Skeletal muscle satellite cell (primary cell): Measurements from ENCODE around the gene SMIM38.
"Not testable (repeated sequence)": the region's sequence is repeated elsewhere in the genome, so short reads cannot be mapped to it uniquely, and the experiment has no call there.

Experiments used
- H3K27me3 ChIP-seq: 2 replicates; pipeline ENCODE4 v1.7.0; 2013; ENCODE audit warnings: low read length; ENCODE audit not compliant: control insufficient read depth, insufficient read depth
- H3K36me3 ChIP-seq: 2 replicates; pipeline ENCODE4 v1.7.0; 2013; ENCODE audit warnings: mild to moderate bottlenecking, control low read depth, low read length; ENCODE audit not compliant: insufficient read depth
- H3K4me1 ChIP-seq: 2 replicates; pipeline ENCODE4 v1.7.0; 2013; ENCODE audit warnings: low read length; ENCODE audit not compliant: control insufficient read depth, insufficient read depth
- H3K4me2 ChIP-seq: 2 replicates; pipeline ENCODE4 v1.7.0; 2013; ENCODE audit warnings: mild to moderate bottlenecking, low read length
- H3K4me3 ChIP-seq: 2 replicates; pipeline ENCODE4 v1.7.0; 2013; ENCODE audit warnings: low read length
- H3K9ac ChIP-seq: 2 replicates; pipeline ENCODE4 v1.7.0; 2013; ENCODE audit warnings: mild to moderate bottlenecking, low read depth, low read length, moderate library complexity
- H3K9me3 ChIP-seq: replicated peaks from 2 replicates; pipeline ENCODE4 v1.7.0; 2013; ENCODE audit warnings: mild to moderate bottlenecking, control low read depth, low read length

SMIM38 gene

GRCh38 chr11:69133251-69133650, 22.5 kb upstream of the SMIM38 start:
- Histone ChIP-seq H3K9me3 (peaks cover 10% of the 10 kb centered on the region), H3K36me3 (no peaks in the 10 kb centered on the region)

GRCh38 chr11:69134182-69134581, 21.6 kb upstream of the SMIM38 start:
- not testable (repeated sequence) for H3K4me3 ChIP-seq, H3K4me2 ChIP-seq, H3K36me3 ChIP-seq, H3K9ac ChIP-seq, H3K27me3 ChIP-seq, H3K9me3 ChIP-seq
- H3K4me1 ChIP-seq, result peaks cover 19% of the 10 kb centered on the region

More at GRCh38 chr11:69133251-69133650, 22.5 kb upstream of the SMIM38 start:
- Histone ChIP-seq H3K27me3 (no peaks in the 10 kb centered on the region), H3K4me1 (peaks cover 14% of the 10 kb centered on the region), H3K4me3 (no peak overlapping the region), H3K9ac (no peak overlapping the region), H3K4me2 (no peak overlapping the region)

- Histone ChIP-seq H3K4me3 (no peak overlapping the region), H3K4me1 (peaks cover 19% of the 10 kb centered on the region), H3K9ac (no peak overlapping the region), H3K27me3 (no peaks in the 10 kb centered on the region), H3K9me3 (peaks cover 5% of the 10 kb centered on the region), H3K4me2 (no peak overlapping the region), H3K36me3 (no peaks in the 10 kb centered on the region)
Measured at GRCh38 chr11:69134957-69135356, 20.8 kb upstream of the SMIM38 start.

- peaks cover 5% of the 10 kb centered on the region for H3K9me3 ChIP-seq
- no peak overlapping the region for H3K9ac ChIP-seq
- no peak overlapping the region for H3K4me3 ChIP-seq
- no peak overlapping the region for H3K4me2 ChIP-seq
- no peaks in the 10 kb centered on the region for H3K36me3 ChIP-seq
- H3K4me1 ChIP-seq, result peaks cover 19% of the 10 kb centered on the region
- no peaks in the 10 kb centered on the region for H3K27me3 ChIP-seq
Measured at GRCh38 chr11:69135420-69136363, 20.0 kb upstream of the SMIM38 start.

GRCh38 chr11:69136471-69136870, 19.3 kb upstream of the SMIM38 start:
- H3K4me2 ChIP-seq, result no peak overlapping the region
- H3K4me1 ChIP-seq, result peaks cover 13% of the 10 kb centered on the region
- H3K4me3 ChIP-seq, result no peak overlapping the region

GRCh38 chr11:69137151-69137844, 18.4 kb upstream of the SMIM38 start:
- Histone ChIP-seq H3K4me3 (no peak overlapping the region), H3K36me3 (no peaks in the 10 kb centered on the region), H3K9me3 (peaks cover 5% of the 10 kb centered on the region), H3K4me1 (peaks cover 12% of the 10 kb centered on the region), H3K9ac (no peak overlapping the region), H3K27me3 (no peaks in the 10 kb centered on the region), H3K4me2 (no peak overlapping the region)

More at GRCh38 chr11:69136471-69136870, 19.3 kb upstream of the SMIM38 start:
- Histone ChIP-seq H3K27me3 (no peaks in the 10 kb centered on the region), H3K9ac (no peak overlapping the region), H3K36me3 (no peaks in the 10 kb centered on the region), H3K9me3 (peaks cover 5% of the 10 kb centered on the region)

GRCh38 chr11:69138265-69138664, 17.5 kb upstream of the SMIM38 start:
- H3K27me3 ChIP-seq, result no peaks in the 10 kb centered on the region
- no peaks in the 10 kb centered on the region for H3K36me3 ChIP-seq
- peaks cover 3% of the 10 kb centered on the region for H3K9me3 ChIP-seq
- no peak overlapping the region for H3K9ac ChIP-seq
- no peak overlapping the region for H3K4me2 ChIP-seq
- no peak overlapping the region for H3K4me3 ChIP-seq
- H3K4me1 ChIP-seq, result peaks cover 12% of the 10 kb centered on the region

- not testable (repeated sequence) for H3K9ac ChIP-seq, H3K9me3 ChIP-seq, H3K36me3 ChIP-seq, H3K4me3 ChIP-seq, H3K27me3 ChIP-seq, H3K4me2 ChIP-seq
- H3K4me1 ChIP-seq, result peaks cover 12% of the 10 kb centered on the region
Measured at GRCh38 chr11:69140161-69140560, 15.6 kb upstream of the SMIM38 start.

- Histone ChIP-seq H3K9ac (no peak overlapping the region), H3K9me3 (no peaks in the 10 kb centered on the region), H3K36me3 (no peaks in the 10 kb centered on the region), H3K4me2 (no peak overlapping the region), H3K4me1 (peaks cover 12% of the 10 kb centered on the region), H3K4me3 (no peak overlapping the region), H3K27me3 (peaks cover under 1% of the 10 kb centered on the region)
Measured at GRCh38 chr11:69140635-69141034, 15.1 kb upstream of the SMIM38 start.

- Histone ChIP-seq H3K27me3 (peaks cover 7% of the 10 kb centered on the region), H3K4me2 (no peak overlapping the region), H3K9me3 (peaks cover 3% of the 10 kb centered on the region), H3K4me1 (peaks cover 12% of the 10 kb centered on the region), H3K4me3 (no peak overlapping the region), H3K36me3 (no peaks in the 10 kb centered on the region), H3K9ac (no peak overlapping the region)
Measured at GRCh38 chr11:69141742-69142141, 14.0 kb upstream of the SMIM38 start.

GRCh38 chr11:69142895-69143294, 12.8 kb upstream of the SMIM38 start:
- Histone ChIP-seq H3K4me2 (no peak overlapping the region), H3K9me3 (peaks cover 3% of the 10 kb centered on the region), H3K9ac (no peak overlapping the region), H3K36me3 (no peaks in the 10 kb centered on the region), H3K4me3 (no peak overlapping the region), H3K27me3 (peaks cover 7% of the 10 kb centered on the region), H3K4me1 (peaks cover 9% of the 10 kb centered on the region)
